Measurements from ENCODE around the gene ADAMTS8. TPM values are rescaled to one million over a fixed set of nuclear protein-coding genes. Genes with fewer than 3 reads are reported as not detected.

ADAMTS8 gene
- total RNA-seq, 1 donor from 2014 or later: 1.0 TPM

- Mint-ChIP-seq H3K9me3 (ENCODE audit: low read depth) (no peaks in the 10 kb centered on the region), H3K4me3 (ENCODE audit: unreplicated experiment) (no peak overlapping the region), H3K27me3 (ENCODE audit: low read depth) (no peaks in the 10 kb centered on the region), H3K4me1 (ENCODE audit: low read depth) (peaks cover 14% of the 10 kb centered on the region), H3K27ac (ENCODE audit: unreplicated experiment) (peak overlapping the region; percentile 74), H3K36me3 (ENCODE audit: low read depth) (peaks cover 21% of the 10 kb centered on the region)
- no peak for TF ChIP-seq CTCF (IDR thresholded peaks at IDR 0.05)
- DNase-seq (ENCODE audit: low spot score): no peak
Measured at GRCh38 chr11:130475426-130476053, 47.1 kb upstream of the ADAMTS8 start.

DNA sequence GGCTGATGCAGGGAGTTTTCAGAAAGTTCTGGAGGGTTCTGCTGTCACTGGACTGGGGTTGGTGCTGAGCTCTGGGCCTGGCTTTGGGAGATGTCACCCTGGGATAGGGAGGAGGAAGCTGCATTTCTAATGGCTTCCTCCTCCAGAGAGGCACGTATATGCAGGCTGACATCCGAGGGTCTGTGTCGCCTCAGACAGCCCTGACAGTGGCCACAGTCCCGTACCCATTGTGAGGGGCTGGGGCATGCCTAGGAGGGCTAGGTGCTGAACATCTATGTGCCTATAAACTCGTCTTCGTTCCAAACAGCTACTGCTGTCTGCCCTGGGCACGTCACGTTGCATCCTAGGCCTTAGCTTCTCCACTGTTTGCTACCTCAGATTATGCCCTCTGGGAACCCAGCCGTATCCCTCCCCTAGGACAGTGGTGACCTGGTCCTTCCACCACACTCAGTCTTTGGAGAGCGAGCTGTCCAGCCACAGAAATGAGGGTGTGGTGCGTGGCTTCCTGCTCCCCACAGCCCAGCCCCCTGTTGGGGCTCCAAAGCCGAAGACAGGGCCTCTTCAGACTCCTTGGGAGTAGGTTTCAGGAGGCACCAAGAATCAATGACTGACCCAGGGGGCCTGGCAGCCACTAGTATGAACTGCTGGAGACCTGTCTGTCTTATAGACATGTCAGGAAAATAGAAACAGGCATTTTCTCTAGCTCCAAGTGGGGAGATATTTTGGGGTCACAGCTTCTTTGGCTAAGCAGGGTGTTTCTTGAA, 46.4 kb upstream of the ADAMTS8 start:
- peaks cover 14% of the 10 kb centered on the region for H3K4me1 Mint-ChIP-seq (ENCODE audit: low read depth)

GRCh38 chr11:130473795-130474377, 45.5 kb upstream of the ADAMTS8 start:
- no peaks in the 10 kb centered on the region for H3K9me3 Mint-ChIP-seq (ENCODE audit: low read depth)
- no peak for DNase-seq (ENCODE audit: low spot score)
- TF ChIP-seq CTCF (IDR thresholded peaks at IDR 0.05): no peak
- no peak overlapping the region for H3K27ac Mint-ChIP-seq (ENCODE audit: unreplicated experiment)
- peaks cover 28% of the 10 kb centered on the region for H3K36me3 Mint-ChIP-seq (ENCODE audit: low read depth)
- H3K4me3 Mint-ChIP-seq (ENCODE audit: unreplicated experiment): no peak overlapping the region
- peaks cover 14% of the 10 kb centered on the region for H3K4me1 Mint-ChIP-seq (ENCODE audit: low read depth)
- H3K27me3 Mint-ChIP-seq (ENCODE audit: low read depth): no peaks in the 10 kb centered on the region

More for the DNA sequence above, 46.4 kb upstream of the ADAMTS8 start:
- no peaks in the 10 kb centered on the region for H3K27me3 Mint-ChIP-seq (ENCODE audit: low read depth)
- no peak for TF ChIP-seq CTCF (IDR thresholded peaks at IDR 0.05)
- H3K27ac Mint-ChIP-seq (ENCODE audit: unreplicated experiment): peak overlapping the region; percentile 74
- DNase-seq (ENCODE audit: low spot score): no peak
- H3K9me3 Mint-ChIP-seq (ENCODE audit: low read depth): no peaks in the 10 kb centered on the region
- no peak overlapping the region for H3K4me3 Mint-ChIP-seq (ENCODE audit: unreplicated experiment)
- peaks cover 24% of the 10 kb centered on the region for H3K36me3 Mint-ChIP-seq (ENCODE audit: low read depth)

GRCh38 chr11:130473056-130473794, 44.8 kb upstream of the ADAMTS8 start:
- Mint-ChIP-seq H3K4me1 (ENCODE audit: low read depth) (peaks cover 14% of the 10 kb centered on the region), H3K36me3 (ENCODE audit: low read depth) (peaks cover 29% of the 10 kb centered on the region), H3K27me3 (ENCODE audit: low read depth) (no peaks in the 10 kb centered on the region), H3K9me3 (ENCODE audit: low read depth) (no peaks in the 10 kb centered on the region), H3K27ac (ENCODE audit: unreplicated experiment) (no peak overlapping the region), H3K4me3 (ENCODE audit: unreplicated experiment) (no peak overlapping the region)
- no peak for DNase-seq (ENCODE audit: low spot score)
- no peak for TF ChIP-seq CTCF (IDR thresholded peaks at IDR 0.05)

DNA sequence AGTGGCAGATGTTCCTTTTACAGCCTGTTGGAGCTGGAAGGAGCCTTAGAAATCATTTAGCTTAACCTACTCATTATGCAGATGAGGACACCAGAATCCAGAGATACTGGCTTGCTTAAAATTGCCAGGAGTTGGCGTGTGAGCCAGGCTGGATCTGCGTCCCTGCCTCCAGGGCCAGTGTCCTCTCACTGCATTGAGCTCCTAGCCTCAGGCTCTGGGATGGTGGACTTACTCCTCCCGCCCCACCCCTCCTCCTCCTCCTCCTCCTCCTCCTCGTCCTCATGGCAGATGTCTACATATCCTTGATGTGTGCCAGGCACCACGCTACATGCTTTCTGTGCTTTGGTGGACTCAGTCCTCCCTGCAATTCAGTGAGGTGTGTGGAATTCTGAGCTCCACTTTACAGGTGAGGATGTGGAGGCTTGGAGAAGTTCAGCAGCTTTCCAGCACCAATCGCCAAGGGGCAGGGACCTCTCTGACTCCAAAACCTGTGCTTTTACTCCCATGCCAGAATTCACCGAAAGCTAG, 44.1 kb upstream of the ADAMTS8 start:
- Mint-ChIP-seq H3K4me1 (ENCODE audit: low read depth) (peaks cover 14% of the 10 kb centered on the region), H3K27me3 (ENCODE audit: low read depth) (no peaks in the 10 kb centered on the region), H3K27ac (ENCODE audit: unreplicated experiment) (peak overlapping the region; percentile 41), H3K36me3 (ENCODE audit: low read depth) (peaks cover 35% of the 10 kb centered on the region), H3K9me3 (ENCODE audit: low read depth) (no peaks in the 10 kb centered on the region), H3K4me3 (ENCODE audit: unreplicated experiment) (no peak overlapping the region)
- no peak for DNase-seq (ENCODE audit: low spot score)
- no peak for TF ChIP-seq CTCF (IDR thresholded peaks at IDR 0.05)

Data from chondrocyte (in vitro differentiated cells).